ENCODE data around the gene KREMEN1. TPM values are rescaled to one million over a fixed set of nuclear protein-coding genes. Genes with fewer than 3 reads are reported as not detected.

The KREMEN1 gene
- total and polyA plus RNA-seq, 2 of the 4 experiments (the other 2 are of a cell fraction) = 2.9 to 4.6 TPM

DNA sequence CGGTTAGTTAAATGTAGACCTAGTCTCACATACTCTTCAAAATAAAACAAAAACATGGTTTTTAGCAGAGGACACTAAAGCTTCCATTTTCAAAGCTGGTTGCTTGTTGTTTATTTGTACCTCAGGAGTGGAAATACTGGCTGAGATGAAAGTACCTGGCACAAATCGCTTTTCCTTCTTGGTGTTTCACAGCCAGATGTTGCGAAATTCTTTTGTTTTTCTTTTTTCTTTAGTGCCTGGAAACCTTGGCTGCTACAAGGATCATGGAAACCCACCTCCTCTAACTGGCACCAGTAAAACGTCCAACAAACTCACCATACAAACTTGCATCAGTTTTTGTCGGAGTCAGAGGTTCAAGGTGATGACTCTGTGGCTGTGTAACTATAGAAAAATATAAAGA is 48.3 kb downstream of the KREMEN1 start:
- no peak for DNase-seq
- POLR2A ChIA-PET (ENCODE audit: unreplicated experiment) = no interaction called here
- BruUV-seq (replicated peaks) = no TSS peak

More for the DNA sequence above, 48.3 kb downstream of the KREMEN1 start:
- Histone ChIP-seq H3K9me3 (ENCODE audit: control insufficient read depth, insufficient read depth, low read length) (peaks cover 5% of the 10 kb centered on the region), H4K8ac (ENCODE audit: low read depth in 2 of 2, low read length in 2 of 2) (no peak overlapping the region), H3K9me1 (ENCODE audit: insufficient read depth, low read length) (peaks cover 2% of the 10 kb centered on the region; the same call in 1 of the 2 replicates), H2AK9ac (replicated peaks; ENCODE audit: low read depth, low read length, poor library complexity) (no peak overlapping the region), H3K56ac (ENCODE audit: extremely low read depth, insufficient read depth, low read length) (no peak overlapping the region), H3K27me3 (ENCODE audit: control insufficient read depth, insufficient read depth, low read length) (no peaks in the 10 kb centered on the region; the same call in 1 of the 2 replicates), H4K5ac (ENCODE audit: low read depth, low read length) (no peak overlapping the region), H3K4me3 (ENCODE audit: insufficient read depth, low read depth, low read length) (no peak overlapping the region), H2BK120ac (ENCODE audit: low read depth, low read length) (no peak overlapping the region), H2BK5ac (ENCODE audit: low read depth, low read length, poor library complexity, severe bottlenecking) (no peak overlapping the region), H3K27ac (ENCODE audit: insufficient read depth, low read length) (no peak overlapping the region), H2BK20ac (ENCODE audit: low read depth, low read length) (no peak overlapping the region), H3K4me1 (ENCODE audit: control insufficient read depth, insufficient read depth, low read length) (peaks cover 5% of the 10 kb centered on the region), H3K14ac (replicated peaks; ENCODE audit: low read depth, low read length) (no peak overlapping the region), H3K18ac (ENCODE audit: low read depth, low read length) (no peak overlapping the region), H2AFZ (replicated peaks; ENCODE audit: low read length, poor library complexity) (no peak overlapping the region), H2AK5ac (ENCODE audit: low read depth, low read length) (no peak overlapping the region), H3K4ac (ENCODE audit: low read depth, low read length) (no peak overlapping the region), H4K91ac (ENCODE audit: insufficient read depth, low read depth, low read length) (no peak overlapping the region), H3K36me3 (ENCODE audit: control insufficient read depth, insufficient read depth, low read length) (no peaks in the 10 kb centered on the region), H3K9ac (ENCODE audit: low read depth, low read length) (no peak overlapping the region), H3K79me1 (ENCODE audit: low read depth in 1 of 2, low read length in 2 of 2) (no peaks in the 10 kb centered on the region), H2BK15ac (ENCODE audit: low read depth, low read length) (no peak overlapping the region), H4K20me1 (ENCODE audit: insufficient read depth, low read length) (0 out of 2 replicates have a peak, but pooled peaks cover 2% of the 10 kb centered on the region), H3K4me2 (ENCODE audit: low read depth, low read length) (no peak overlapping the region), H3K23ac (ENCODE audit: low read depth, low read length) (no peak overlapping the region)
- no peak for ATAC-seq (ENCODE audit: low read depth)
- intact Hi-C loops (cut with micrococcal nuclease) = no loop called here
- CTCF ChIA-PET = no interaction called here
- dilution Hi-C loops (cut with HindIII; ENCODE audit: low sequenced_read_pairs, unreplicated experiment) = no loop called here
- in situ Hi-C loops (cut with MboI; ENCODE audit: low sequenced_read_pairs) = no loop called here
- TF ChIP-seq CEBPB (IDR thresholded peaks at IDR 0.05; ENCODE audit: low read depth, low read length) (peak; percentile 87), RAD21 (IDR thresholded peaks at IDR 0.05; ENCODE audit: low read length) (no peak), MAFK (IDR thresholded peaks at IDR 0.05; ENCODE audit: low read depth, low read length) (no peak)
- TF ChIP-seq, protein P1, sequence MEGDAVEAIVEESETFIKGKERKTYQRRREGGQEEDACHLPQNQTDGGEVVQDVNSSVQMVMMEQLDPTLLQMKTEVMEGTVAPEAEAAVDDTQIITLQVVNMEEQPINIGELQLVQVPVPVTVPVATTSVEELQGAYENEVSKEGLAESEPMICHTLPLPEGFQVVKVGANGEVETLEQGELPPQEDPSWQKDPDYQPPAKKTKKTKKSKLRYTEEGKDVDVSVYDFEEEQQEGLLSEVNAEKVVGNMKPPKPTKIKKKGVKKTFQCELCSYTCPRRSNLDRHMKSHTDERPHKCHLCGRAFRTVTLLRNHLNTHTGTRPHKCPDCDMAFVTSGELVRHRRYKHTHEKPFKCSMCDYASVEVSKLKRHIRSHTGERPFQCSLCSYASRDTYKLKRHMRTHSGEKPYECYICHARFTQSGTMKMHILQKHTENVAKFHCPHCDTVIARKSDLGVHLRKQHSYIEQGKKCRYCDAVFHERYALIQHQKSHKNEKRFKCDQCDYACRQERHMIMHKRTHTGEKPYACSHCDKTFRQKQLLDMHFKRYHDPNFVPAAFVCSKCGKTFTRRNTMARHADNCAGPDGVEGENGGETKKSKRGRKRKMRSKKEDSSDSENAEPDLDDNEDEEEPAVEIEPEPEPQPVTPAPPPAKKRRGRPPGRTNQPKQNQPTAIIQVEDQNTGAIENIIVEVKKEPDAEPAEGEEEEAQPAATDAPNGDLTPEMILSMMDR (conservative IDR thresholded peaks at IDR 0.05; ENCODE audit: low read depth, low read length) = no peak
- WGBS, 2 experiments (ENCODE audit: extremely low coverage in 2 of 2, insufficient read length in 1 of 2) = no CpG with 5 or more reads among the region's 5 CpGs
